Frontal cortex (tissue), 4 donors: Measurements from ENCODE around the gene PTPRJ. TPM values are rescaled to one million over a fixed set of nuclear protein-coding genes. Genes with fewer than 3 reads are reported as not detected.

Experiments used
- DNase-seq, 2 donors: peaks; one replicate each; pipeline ENCODE4 v3.0.0; 2012; ENCODE audit warnings: low spot score in 2 of 2
- FAIRE-seq: peaks from 2 replicates; lab custom pipeline; 2012; peaks lifted over from hg19 to GRCh38; lab: Jason Lieb, UNC
- total RNA-seq: library from RNA; depleted of rRNA; stranded (reverse); fragments of >200 nt; gene quantifications from one replicate; pipeline ENCODE4 v1.2.3, GENCODE V29; 2014
- donor health status: control.
- donor health status: control.
- donor health status: control.

Gene PTPRJ
- total RNA-seq, 1 donor from 2014 or later: 17.1 TPM

DNA sequence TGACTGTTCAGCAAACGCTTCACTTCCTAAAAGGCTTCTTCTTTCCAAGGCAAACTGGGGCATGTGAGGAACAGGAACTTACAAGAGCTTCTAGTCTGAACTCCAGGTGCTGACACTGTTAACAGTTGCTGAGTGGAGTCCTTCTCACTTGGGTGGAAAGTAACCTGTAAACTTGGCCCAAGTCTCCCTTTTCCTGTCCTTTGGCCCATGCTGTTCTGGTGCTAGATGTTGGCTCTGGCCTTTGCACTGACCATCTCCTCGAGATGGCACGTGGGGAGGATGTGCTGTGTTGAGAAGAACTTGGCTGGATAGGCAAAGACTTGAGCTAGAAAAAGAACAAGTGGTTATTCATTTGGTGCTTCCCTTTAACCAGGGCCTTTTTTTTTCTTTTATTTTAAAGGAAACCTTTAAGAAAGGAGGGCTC is 53.6 kb downstream of the PTPRJ start:
- FAIRE-seq: no peak
- DNase-seq: no peak

DNA sequence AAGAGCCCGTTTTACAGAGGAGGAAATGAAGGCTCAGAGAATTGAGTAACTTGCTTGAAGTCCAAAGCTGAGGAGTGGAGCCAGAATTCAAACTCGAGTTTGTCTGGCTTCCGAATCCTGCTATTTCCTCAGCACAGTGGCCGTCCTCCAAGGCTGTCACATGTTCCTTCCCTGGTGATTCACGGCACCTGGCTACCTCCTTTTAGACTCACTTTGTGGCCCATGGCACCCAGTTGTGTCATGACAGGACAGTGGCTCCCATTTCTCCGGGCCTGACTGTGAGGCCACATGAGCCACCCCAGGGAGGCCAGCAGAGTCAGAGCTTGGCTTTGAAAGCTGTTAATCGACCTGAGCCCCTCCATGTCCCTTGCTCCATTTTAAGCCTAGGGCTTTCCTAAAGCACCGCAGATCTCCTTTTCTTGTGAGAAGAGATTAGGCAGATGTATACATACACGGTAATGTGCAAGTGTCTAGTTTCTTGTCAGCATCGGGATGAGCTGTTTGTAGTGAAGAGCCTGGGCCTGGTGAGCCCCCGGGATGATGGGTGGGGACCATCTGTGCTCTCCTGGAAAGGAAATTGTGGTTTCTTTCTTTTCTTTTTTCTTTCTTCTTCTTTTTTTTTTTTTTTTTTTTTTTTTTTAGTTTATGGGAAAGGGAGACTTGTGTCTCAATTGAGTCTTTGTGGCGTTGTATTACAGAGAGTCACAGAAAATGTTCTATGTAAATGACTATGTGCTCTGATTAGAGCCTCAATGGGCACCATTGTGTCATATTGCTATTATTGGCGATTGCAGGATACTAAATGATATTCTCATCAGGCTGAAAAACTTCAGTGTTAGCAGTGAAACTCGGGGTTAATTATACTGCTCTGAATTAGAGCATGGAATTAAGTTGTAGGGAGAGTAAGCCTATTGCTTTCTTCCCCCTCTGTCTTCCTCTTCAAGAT is 54.8 kb downstream of the PTPRJ start:
- DNase-seq (no peak), FAIRE-seq (peak; percentile 67)

DNA sequence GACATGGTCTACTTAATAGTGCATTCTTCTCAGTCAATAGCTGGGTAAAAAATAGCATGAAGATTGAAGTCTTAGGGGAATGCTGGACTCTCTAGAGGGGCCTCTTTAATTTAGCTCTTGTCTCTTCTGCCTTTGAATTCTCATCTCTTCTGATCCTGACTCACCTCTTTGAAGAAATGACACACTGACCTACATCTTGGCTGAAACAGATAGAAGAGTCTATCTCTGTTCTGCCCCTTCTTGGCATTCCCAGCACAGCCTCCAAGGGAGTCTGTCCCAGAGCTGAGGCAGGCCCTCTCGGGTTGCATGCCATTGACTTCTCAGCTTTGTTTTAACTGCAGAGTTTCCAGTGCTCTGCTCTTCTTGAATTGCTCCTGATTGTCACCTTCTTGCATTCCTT is 55.7 kb downstream of the PTPRJ start:
- FAIRE-seq: no peak

DNA sequence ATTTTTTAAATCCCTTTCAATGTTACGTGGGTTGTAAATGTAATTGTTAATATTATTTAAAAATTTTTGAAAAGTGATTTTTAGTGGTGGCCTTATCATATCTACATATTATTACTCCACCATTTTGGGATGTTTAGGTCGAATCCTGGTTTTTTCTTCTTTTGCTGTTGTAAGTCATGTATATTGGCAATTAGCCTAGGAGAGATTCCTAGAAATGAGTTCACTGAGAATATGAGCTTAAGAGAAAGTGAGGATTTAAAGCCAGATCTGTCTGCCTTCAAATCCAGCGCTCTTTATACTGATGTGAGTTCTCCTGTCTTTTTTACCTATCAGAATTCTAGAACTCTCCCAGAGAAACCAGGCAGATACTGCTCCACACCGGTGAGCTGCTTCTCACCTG is 56.1 kb downstream of the PTPRJ start:
- FAIRE-seq (no peak), DNase-seq (no peak)

More for the DNA sequence above, 55.7 kb downstream of the PTPRJ start:
- DNase-seq: no peak

DNA sequence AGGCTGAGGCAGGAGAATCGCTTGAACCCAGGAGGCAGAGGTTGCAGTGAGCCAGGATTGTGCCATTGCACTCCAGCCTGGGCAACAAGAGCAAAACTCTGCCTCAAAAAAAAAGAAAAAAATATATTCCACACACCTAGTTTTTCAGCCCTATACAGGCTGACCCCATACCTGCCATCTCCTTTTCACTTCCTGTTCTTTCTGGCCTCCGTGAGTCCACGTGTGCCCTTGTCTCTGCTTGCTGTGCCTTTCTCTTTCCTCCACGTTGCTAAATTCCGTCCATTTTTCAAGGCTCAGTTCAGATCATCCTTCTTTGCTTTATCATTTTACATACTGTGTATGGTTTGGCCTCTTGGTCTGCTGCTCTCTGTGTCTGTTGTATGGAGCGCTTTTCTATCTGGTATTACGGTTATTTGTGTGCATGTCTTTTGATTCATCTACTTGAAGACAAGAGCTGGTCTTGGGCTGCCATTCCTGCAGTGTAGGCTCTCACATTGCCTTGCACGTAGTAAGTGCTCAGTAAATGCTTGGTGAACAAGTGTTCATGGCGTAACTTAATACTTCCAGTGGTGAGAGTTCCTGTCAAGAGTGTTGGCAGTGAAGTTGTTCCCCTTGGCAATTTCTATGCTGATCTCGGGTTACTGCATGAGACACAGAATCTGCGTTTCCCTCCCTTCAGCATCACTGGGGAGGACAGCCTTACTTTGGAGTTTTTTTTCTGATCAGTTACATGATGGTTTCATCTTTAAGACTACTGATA is 57.5 kb downstream of the PTPRJ start:
- DNase-seq (no peak), FAIRE-seq (no peak)

DNA sequence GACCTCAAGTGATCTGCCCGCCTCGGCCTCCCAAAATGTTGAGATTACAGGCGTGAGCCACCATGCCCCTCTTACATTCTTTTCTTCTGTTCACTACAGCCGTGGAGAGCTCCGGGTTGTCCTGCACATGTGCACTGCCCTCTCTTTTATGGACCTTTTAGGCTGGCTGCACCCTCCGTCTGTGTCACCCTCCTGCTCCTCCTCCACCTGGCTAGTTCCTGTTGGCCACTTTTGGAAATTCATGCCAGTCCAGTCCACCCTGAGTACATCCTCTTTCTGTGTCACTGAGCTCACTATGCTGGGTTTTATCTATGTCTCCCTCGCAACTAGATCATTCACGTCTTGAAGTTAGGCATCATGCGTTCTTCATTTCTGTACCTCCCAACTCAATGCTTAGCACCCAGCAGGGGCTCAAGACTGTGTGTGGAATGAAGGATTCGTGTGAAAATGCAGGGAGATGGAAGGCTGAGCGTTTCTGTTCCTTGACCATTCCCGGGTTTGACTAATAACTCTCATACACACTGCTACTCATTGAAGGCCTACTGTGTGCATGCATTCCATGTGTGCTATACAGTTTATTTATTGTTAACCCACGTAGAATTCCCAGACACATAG is 60.6 kb downstream of the PTPRJ start:
- DNase-seq (no peak), FAIRE-seq (no peak)

DNA sequence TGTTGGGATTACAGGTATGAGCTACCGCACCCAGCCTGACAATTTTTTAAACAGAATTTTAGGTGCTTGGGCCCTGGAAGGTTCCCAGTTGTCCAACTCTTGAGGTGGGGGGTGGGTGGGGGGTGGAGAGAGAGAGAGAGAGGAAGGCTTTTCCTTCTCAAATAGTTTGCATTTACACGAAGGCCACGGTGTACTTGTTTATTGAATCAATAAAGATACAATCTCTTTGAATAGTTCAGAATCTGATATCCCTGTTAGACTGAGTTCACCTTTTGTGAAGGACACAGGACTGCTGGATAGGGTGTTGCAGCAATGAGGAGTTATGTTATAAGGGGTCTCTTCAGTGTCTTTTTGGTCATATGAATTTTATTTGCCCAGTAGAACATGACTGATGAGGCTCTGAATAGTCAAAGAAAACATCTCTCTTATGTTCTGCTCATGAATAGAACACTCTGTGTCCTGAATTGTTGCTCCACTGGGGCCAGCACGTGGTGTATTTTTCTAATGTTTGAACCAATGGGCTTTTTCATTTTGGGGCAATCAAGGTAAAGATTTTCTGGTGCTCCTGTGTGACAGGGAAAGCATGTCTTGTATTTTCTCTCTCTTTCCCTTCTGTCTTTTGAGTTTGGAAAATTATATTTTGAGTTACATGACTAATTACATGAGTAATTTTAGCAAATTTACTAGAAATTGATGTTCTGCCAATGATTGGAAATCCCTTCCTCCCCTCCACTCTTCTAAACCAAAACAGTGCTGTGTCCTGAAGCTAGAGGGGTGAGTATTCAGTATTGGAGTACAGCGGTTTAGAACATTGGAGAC is 61.7 kb downstream of the PTPRJ start:
- FAIRE-seq (no peak), DNase-seq (no peak)

DNA sequence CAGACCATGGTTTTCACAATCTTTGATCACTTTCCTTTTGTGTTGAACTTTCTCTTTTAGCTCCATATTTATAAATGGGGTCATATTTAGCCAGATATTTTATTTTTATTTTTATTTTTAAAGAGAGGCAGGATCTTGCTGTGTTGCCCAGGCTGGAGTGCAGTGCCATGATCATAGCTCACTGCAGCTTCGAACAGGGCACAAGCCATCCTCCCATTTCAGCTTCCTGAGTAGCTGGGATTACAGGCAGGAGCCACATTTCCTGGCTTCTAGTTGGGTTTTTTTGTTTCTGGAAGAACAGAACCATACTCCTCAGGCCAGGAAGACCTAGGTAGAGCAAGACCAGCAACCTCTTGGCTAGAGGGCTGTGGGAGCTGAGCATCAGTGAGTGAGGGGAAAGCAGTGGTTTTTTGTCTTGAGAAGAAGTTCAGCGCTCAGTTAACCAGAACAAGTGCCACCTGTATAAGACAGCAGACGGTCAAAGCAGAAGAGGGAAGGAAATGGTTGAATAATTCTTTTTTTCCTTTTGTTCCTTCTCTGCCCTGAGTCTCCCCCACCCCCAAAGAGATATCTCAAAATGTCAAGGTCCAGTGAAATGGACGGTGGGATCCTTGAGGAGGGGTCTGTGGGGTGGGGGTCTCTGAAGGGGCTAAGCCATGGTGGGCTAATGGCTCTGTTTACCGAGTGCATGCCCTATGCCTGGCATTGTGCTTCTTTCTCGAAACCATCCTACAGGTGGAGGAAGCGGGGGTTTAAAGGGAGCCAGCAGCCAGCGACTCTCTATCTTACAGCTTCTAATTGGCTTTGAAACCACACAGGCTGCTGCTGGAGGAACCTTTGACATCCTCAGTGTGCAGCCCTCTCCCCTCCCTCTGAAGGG is 63.0 kb downstream of the PTPRJ start:
- DNase-seq (no peak), FAIRE-seq (no peak)

DNA sequence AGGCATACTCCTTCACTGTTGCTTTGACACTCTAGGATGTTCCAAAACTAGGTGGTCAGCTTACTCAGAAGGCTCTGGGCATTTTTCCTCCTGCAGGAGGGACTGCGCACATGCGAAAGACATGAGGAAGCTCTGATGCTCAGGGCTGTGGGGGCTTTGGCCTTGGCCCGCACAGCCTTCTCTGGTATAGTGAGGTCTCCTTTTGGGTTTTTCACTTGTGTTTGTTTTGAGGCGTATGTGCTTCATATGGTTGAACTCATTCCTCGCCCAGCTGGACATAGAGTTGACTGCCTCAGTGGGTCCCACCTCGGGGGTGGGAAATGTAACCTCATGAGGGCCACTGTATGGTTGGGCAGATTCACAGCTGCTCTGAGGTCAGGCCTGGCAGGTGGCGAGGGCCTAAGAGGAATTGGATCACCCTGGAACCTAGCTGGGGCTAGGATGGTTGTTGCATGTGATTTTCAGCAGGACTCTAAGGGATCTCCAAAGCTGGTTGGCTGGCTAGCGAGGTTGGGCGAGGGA is 63.7 kb downstream of the PTPRJ start:
- FAIRE-seq: no peak
- DNase-seq: no peak

DNA sequence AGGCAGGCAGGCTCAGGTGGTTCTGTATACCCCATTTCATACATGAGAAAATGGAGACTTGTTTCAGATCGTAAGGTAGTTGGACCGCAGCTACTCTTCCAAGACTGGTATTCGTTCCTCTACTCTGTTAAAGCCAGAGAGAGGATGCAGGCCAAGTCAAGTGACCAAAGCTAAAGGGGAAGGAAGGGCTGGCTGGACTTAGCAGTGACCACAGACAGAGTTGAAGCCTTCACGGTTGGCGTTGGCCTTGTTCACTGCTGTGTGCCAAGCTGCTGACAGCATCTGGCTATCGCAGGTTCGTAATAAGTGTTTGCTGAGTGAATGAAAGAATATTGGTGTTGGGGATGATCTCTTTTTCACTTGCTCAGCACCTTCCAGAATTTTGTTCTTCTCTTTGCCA is 64.2 kb downstream of the PTPRJ start:
- FAIRE-seq (no peak), DNase-seq (no peak)

DNA sequence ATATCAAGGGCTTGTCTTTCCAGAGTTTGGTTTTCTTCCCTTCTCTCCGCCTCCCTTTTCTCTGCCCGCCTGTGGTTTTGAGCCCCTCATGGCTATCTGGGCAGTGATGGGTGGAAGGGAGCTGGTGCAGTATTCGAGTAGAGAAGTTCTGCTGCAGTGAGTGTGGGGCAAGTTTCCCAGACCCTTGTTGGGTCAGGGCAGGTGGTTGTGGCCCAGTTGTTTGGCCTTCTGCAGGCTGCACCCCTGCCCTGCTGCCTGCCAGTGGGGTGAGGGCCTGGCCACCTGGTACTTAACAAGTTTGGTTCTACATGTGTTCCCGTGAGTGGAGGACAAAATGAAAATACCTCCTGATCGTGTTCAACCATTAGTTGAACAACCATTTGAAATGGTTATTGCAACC is 65.2 kb downstream of the PTPRJ start:
- no peak for DNase-seq

DNA sequence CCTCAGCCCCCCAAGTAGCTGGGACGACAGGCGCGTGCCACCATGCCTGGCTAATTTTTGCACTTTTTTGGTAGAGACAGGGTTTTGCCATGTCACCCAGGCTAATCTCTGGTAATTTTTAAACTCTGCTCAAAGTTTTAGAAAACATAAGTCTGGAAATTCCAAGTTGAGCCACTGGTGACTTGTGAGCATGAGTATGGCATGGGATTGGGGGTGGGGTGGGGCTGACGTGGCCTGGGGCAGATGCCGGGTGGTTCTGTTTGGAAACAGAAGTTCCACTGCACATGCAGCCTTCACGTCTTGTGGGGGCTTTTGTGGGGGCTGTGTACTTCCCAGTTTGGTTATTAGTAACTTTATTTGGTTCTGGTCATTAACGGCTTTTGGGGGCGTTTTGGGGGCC is 67.3 kb downstream of the PTPRJ start:
- DNase-seq (no peak), FAIRE-seq (no peak)

More for the DNA sequence above, 65.2 kb downstream of the PTPRJ start:
- no peak for FAIRE-seq

DNA sequence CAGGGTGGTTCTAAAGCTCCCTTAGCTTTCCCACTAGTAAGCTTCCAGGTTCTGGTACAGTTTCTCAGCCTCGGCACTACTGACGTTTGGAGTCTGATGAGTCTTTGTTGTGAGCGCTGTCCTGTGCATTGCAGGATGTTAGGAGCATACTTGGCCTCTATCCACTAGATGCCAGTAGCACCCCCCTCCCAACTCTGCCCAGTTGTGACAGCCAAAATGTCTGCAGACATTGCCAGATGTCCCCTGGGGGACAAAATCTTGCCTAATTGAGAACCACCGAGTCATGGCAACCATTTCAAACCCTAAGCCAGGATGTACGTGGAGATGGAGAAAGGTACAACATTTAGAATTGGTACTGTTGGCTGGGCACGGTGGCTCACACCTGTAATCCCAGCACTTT is 68.7 kb downstream of the PTPRJ start:
- no peak for FAIRE-seq

DNA sequence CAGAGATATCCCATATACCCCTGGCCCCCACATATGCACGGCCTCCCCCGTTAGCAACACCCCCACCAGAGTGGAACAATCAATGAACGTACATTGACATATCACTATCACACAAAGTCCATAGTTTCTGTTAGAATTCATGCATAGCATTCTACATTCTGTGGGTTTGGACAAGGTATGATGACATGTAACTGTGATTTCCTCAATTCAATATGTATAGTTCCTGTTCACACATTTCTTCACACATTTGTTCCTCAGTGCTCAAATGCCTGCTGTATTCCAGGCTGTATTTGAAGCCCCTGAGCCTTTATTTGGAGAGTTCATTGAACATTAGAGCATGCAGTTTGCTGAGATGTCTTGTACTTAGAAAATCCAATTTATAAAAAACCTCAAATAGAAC is 69.9 kb downstream of the PTPRJ start:
- FAIRE-seq: no peak
- no peak for DNase-seq

More for the DNA sequence above, 68.7 kb downstream of the PTPRJ start:
- DNase-seq: no peak

DNA sequence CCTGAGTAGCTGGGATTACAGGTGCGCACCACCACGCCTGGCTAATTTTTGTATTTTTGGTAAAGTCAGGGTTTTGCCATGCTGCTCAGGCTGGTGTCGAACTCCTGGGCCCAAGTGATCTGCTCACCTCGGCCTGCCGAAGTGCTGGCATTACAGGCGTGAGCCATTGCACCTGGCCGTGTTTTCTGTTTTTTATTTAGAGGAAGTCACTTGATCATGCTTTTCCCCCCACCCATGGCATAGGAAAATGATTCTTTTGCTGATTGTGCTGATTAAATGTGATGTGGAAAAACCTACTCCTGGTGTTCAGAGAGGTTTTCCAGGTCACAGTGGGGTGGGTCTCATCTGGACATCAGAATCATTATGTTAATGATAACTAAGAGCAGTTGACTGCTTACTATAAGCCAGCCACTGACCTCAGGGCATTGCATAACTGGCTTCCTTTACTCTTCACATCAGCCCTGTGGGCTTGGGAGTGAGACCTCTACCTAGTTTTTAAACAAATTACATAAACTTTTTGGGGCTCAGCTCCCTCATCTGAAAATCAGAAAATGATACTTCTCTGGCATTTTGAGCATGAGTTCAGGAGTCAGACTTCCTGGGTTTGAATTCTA is 71.0 kb downstream of the PTPRJ start:
- FAIRE-seq (no peak), DNase-seq (no peak)

DNA sequence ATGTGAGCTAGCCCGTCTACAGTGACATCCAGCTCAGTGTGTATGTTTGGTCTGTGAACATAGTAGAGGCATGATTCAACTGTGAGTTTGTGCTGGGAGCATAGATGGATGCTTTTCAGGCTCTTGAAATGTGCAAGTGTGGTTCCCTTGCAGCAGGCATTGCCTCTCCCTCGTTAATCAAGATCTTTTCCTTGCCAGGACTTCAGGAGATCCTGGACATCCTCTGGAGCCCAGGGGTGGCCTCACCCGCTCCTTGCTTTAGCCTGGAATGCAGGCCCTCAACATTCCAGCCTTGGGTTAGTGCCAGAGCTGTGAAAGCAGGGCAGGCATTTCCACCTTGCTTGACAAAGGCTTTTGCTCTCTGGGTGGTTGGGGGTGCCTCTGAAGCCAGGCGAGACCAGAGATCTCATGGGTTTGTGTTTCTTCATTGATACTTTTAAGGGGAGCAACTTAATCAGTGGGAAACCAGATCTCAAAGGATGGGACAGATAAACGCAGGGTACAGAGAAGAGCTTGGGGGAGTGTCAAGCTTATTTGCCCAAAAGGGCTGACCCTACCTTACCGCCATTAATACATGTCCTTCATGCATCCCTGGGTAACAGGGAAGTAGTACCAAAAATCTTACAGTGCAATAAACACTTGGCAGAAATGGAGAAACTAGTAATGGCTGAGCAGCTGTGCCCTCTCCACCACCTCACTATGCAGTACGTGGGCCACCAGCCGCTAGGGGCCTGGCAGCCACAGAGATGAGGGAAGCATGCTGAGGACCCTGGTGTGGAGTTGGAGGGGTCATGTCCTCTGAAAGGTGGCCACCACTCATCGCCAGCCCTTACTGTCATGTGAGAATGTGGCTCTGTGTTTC is 72.1 kb downstream of the PTPRJ start:
- DNase-seq: no peak
- no peak for FAIRE-seq

DNA sequence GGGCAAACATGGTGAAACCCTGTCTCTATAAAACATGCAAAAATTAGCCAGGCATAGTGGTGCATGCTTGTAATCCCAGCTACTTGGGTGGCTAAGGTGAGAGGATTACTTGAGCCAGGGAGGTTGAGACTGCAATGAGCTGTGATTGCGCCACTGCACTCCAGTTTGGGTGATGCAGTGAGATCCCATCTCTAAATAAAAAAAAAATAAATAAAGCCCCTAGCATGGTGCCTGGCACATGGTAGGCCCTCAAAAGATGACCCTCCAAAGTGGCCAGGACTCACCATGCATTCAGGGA is 74.6 kb downstream of the PTPRJ start:
- FAIRE-seq (no peak), DNase-seq (no peak)
